ENCODE measurements around the gene PAPSS2.
"Not testable (repeated sequence)": the region's sequence is repeated elsewhere in the genome, so short reads cannot be mapped to it uniquely, and the experiment has no call there.

Gene PAPSS2

GRCh38 chr10:87659571-87660483 lies at the start of gene PAPSS2:
TSS of gene PAPSS2 (plus strand) at chr10:87659878. CDS start at chr10:87659982, 104 bp downstream.
- peak; percentile 7 to 48 (median 43) for DNase-seq

- DNase-seq, result not testable (repeated sequence)
Measured at GRCh38 chr10:87611341-87611740, 48.3 kb upstream of the PAPSS2 start.

GRCh38 chr10:87612115-87612514 lies 47.6 kb upstream of the PAPSS2 start:
- no peak for DNase-seq

- no peak for DNase-seq
Measured at GRCh38 chr10:87613751-87614150, 45.9 kb upstream of the PAPSS2 start.

GRCh38 chr10:87615856-87616255 lies 43.8 kb upstream of the PAPSS2 start:
- no peak for DNase-seq

GRCh38 chr10:87617503-87617902 lies 42.2 kb upstream of the PAPSS2 start:
- DNase-seq, result no peak

GRCh38 chr10:87618566-87619423 lies 40.9 kb upstream of the PAPSS2 start:
- DNase-seq, result peak in 2 of 3 experiments; percentile 4 to 41

GRCh38 chr10:87619705-87620104 lies 40.0 kb upstream of the PAPSS2 start:
- no peak for DNase-seq

- DNase-seq, result not testable (repeated sequence)
Measured at GRCh38 chr10:87621440-87621839, 38.2 kb upstream of the PAPSS2 start.

- DNase-seq, result no peak
Measured at GRCh38 chr10:87622314-87623004, 37.2 kb upstream of the PAPSS2 start.

GRCh38 chr10:87623191-87623590 lies 36.5 kb upstream of the PAPSS2 start:
- DNase-seq, result no peak

- no peak for DNase-seq
Measured at GRCh38 chr10:87625661-87626060, 34.0 kb upstream of the PAPSS2 start.

GRCh38 chr10:87626422-87626892 lies 33.2 kb upstream of the PAPSS2 start:
- DNase-seq, result no peak

- no peak for DNase-seq
Measured at GRCh38 chr10:87630171-87630570, 29.5 kb upstream of the PAPSS2 start.

- no peak for DNase-seq
Measured at GRCh38 chr10:87632454-87632853, 27.2 kb upstream of the PAPSS2 start.

GRCh38 chr10:87634311-87634710 lies 25.4 kb upstream of the PAPSS2 start:
- DNase-seq, result no peak

GRCh38 chr10:87635498-87636312 lies 24.0 kb upstream of the PAPSS2 start:
- DNase-seq, result no peak

- DNase-seq, result no peak
Measured at GRCh38 chr10:87636313-87636915, 23.3 kb upstream of the PAPSS2 start.

- DNase-seq, result no peak
Measured at GRCh38 chr10:87639493-87639892, 20.2 kb upstream of the PAPSS2 start.

- no peak for DNase-seq
Measured at GRCh38 chr10:87640043-87640442, 19.6 kb upstream of the PAPSS2 start.

- no peak for DNase-seq
Measured at GRCh38 chr10:87642486-87642885, 17.2 kb upstream of the PAPSS2 start.

- no peak for DNase-seq
Measured at GRCh38 chr10:87642988-87643387, 16.7 kb upstream of the PAPSS2 start.

Data from NCI-H1417 (cell line).